Retinal pigment epithelial cell (primary cell): ENCODE results near the gene PDCD5.

Source experiments
- DNase-seq: peaks from one replicate; pipeline ENCODE4 v3.0.0-alpha.2; 2010; ENCODE audit warnings: low read depth
- H3K4me3 ChIP-seq: 2 replicates; pipeline ENCODE4 v1.5.1; 2011; ENCODE audit warnings: mild to moderate bottlenecking, low read length, control low read depth, moderate library complexity
- TF ChIP-seq, protein P1 (sequence below): conservative IDR thresholded peaks from 2 replicates; pipeline ENCODE4 v1.5.1; 2011; ENCODE audit warnings: low read depth, low read length, control low read depth, inconsistent platforms

Gene PDCD5

GRCh38 chr19:32543115-32543900 lies 37.7 kb upstream of the PDCD5 start:
- TF ChIP-seq, protein P1, sequence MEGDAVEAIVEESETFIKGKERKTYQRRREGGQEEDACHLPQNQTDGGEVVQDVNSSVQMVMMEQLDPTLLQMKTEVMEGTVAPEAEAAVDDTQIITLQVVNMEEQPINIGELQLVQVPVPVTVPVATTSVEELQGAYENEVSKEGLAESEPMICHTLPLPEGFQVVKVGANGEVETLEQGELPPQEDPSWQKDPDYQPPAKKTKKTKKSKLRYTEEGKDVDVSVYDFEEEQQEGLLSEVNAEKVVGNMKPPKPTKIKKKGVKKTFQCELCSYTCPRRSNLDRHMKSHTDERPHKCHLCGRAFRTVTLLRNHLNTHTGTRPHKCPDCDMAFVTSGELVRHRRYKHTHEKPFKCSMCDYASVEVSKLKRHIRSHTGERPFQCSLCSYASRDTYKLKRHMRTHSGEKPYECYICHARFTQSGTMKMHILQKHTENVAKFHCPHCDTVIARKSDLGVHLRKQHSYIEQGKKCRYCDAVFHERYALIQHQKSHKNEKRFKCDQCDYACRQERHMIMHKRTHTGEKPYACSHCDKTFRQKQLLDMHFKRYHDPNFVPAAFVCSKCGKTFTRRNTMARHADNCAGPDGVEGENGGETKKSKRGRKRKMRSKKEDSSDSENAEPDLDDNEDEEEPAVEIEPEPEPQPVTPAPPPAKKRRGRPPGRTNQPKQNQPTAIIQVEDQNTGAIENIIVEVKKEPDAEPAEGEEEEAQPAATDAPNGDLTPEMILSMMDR, result no peak
- peak; percentile 90 for DNase-seq
- no peak overlapping the region for H3K4me3 ChIP-seq

DNA sequence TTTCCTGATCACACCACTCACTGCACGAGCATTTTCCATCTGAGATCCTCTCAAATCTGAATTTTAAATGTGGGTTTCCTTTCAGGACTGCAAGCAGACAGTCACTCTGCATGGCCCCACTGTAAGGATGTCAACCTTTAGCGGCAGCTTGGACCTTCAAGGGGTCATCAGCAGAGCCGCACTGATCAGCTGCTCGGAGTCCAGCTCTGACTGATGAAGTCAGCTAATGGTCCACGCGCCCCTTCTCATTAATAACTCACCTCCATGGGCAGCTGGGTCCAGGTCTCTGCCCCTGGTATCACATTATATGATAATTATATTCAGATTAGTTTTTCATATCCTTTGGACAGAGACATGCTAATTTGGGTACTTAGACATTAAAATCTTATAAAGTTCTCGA lies 36.1 kb upstream of the PDCD5 start:
- TF ChIP-seq, protein P1, result no peak
- no peak overlapping the region for H3K4me3 ChIP-seq
- DNase-seq, result no peak

- TF ChIP-seq, protein P1, result no peak
Observed at GRCh38 chr19:32550666-32551065, 30.3 kb upstream of the PDCD5 start.

DNA sequence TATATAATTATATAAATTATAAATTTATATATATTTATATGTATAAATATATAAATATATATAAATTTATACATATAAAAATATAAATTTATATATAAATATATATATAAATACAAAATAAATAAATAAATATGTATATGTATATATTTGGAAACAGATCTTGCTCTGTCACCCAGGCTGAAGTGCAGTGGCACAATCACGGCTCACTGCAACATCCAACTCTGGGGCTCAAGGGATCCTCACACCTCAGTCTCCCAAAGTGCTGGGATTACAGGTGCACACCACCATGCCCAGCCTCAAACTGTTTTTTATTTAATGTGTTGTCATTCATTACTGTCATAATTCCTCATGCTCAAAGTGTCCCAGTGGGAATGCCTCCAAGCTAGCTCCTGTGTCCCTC lies 25.2 kb upstream of the PDCD5 start:
- H3K4me3 ChIP-seq, result no peak overlapping the region
- TF ChIP-seq, protein P1, result no peak

More at GRCh38 chr19:32550666-32551065, 30.3 kb upstream of the PDCD5 start:
- DNase-seq, result no peak
- no peak overlapping the region for H3K4me3 ChIP-seq

DNA sequence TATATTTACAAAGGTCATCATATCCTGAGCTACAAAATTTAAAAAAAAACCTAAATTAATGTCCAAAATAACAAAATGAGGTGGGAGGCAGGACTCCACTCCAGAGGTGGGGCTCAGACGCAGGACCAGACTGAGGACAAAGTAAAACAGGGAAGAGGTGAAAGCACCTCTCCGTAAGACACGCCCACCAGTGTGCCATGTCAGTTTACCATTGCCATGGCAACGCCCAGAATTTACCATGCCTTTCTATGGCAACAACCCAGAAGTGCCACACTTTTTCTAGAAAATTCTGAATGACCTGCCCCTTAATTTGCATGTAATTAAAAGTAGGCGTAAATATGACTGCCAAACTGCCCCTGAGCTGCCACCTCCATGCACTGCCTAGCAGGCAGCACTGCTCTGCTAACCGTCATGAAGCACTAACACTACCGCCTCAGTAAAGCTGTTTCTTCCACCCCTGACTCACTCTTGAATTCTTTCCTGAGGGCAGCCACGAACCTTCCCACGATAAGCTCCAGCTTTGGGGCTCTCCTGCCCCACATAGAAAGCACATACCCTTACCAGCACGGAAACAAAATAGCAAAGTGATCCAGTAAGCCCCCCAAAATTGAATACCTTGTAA lies 22.3 kb upstream of the PDCD5 start:
- TF ChIP-seq, protein P1, result no peak
- DNase-seq, result no peak
- no peak overlapping the region for H3K4me3 ChIP-seq

More for the DNA sequence above, 25.2 kb upstream of the PDCD5 start:
- no peak for DNase-seq

DNA sequence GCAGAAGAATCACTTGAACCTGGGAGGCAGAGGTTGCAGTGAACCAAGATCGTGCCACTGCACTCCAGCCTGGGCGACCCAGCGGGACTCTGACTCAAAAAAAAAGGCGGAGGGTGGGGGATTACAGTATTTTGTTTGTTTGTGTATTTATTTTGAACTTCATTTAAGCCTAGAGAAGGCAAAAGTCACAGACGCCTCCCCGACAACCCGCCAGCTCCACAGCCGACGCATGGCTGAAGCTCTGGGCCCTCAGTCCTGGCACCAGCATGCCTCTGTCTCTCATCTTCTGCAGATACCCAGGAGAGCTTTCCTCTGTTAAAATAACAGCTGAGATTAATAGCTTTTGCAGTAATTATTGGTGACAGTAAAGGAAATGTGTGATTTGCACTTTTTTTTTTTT lies 17.2 kb upstream of the PDCD5 start:
- TF ChIP-seq, protein P1, result no peak
- no peak for DNase-seq
- H3K4me3 ChIP-seq, result no peak overlapping the region
